Hematopoietic multipotent progenitor cell (in vitro differentiated cells): ENCODE data around the gene HIBADH. TPM values are rescaled to one million over a fixed set of nuclear protein-coding genes. Genes with fewer than 3 reads are reported as not detected.
"Not testable (repeated sequence)": the region's sequence is repeated elsewhere in the genome, so short reads cannot be mapped to it uniquely, and the experiment has no call there.

ENCODE experiments used
- DNase-seq, 3 donors: peaks; one replicate each; pipeline ENCODE4 v3.0.0-alpha.2; 2011 to 2015; ENCODE audit warnings: low read depth in 2 of 3, low spot score in 2 of 3
- total RNA-seq: library from RNA; depleted of rRNA; stranded (reverse); fragments of >200 nt; gene quantifications from one replicate; pipeline ENCODE4 v1.2.3, GENCODE V29; 2012

HIBADH gene
- total RNA-seq, 1 donor, result 14.3 TPM

- DNase-seq, result no peak
Measured at GRCh38 chr7:27515933-27516332, 146.8 kb downstream of the HIBADH start.

DNA sequence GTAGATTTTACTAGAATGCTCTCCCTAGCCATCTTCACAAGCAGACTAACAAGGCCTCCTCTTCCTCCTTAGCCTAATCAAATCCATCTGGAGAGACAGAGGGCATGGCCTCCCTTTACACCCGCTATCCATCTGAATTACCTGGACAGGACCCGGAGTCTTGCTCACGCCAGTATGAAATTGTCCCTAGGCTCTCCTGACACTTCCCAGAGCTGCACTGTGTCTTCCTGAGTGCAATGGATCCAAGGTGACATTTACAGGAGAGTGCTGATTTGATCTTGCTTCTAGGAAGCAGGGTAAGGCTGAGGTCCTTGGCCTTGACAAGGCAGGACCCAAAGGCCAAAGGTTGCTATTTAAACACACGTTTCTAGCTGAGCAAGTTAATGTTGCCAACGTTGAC lies 147.8 kb downstream of the HIBADH start:
- no peak for DNase-seq

- no peak for DNase-seq
Measured at GRCh38 chr7:27513885-27514284, 148.8 kb downstream of the HIBADH start.

GRCh38 chr7:27511370-27511769 lies 151.3 kb downstream of the HIBADH start:
- DNase-seq, result not testable (repeated sequence)

GRCh38 chr7:27510541-27510940 lies 152.1 kb downstream of the HIBADH start:
- no peak for DNase-seq

DNA sequence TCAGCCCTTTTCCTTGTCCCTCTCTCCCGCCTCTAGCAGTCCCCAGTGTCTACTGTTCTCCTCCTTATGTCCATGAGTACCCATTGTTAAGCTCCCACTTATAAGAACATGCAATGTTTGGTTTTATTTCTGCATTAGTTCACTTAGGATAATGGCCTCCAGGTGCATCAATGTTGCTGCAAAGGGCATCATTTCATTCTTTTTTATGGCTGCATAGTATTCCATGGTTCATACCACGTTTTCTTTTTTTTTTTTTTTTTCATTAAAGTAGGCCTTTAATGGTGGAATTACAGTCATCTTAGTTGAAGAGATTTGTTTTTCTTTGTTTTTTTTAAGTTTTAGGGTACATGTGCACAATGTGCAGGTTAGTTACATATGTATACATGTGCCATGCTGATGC lies 160.8 kb downstream of the HIBADH start:
- not testable (repeated sequence) for DNase-seq

DNA sequence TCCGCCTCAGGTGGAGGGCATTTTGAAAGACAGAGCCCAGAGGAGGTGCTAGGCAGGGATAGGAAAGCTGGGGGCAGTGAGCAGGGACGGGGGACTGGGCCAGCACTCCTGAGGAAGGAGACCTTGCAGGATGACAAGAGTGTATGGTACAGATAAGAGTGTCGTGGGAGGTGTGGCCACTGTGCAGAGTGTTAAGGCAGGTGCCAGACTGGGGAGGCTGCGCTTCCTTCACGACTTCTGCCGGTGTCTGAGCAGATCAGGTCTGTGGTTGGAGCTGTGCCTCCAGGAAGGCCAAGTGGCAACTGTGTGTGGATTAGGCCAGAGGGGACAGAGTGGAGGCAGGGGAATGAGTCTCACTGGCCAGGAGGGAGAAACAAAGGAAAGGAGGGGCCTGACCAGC lies 161.7 kb downstream of the HIBADH start:
- DNase-seq, result no peak

GRCh38 chr7:27492224-27492623 lies 170.5 kb downstream of the HIBADH start:
- no peak for DNase-seq

- no peak for DNase-seq
Measured at GRCh38 chr7:27491534-27491933, 171.1 kb downstream of the HIBADH start.

DNA sequence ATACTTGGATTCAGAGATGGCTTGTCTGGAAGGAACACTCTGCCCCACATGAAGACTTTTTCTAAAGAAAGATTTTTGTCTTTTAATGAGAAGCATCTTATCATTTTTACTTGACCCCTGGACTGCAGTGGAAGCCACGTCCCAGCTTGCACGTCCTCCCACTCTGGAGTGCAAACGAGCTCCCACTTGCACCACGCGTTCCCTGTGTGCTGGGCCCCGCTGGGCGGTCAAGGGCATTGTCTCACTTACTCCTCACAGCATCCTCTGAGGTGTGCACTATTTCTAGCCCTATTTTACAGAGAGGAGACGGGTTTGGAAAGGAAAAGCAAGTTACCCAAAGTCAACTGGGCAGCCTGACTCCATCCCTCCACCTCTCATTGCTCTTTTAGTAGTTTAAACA lies 175.2 kb downstream of the HIBADH start:
- no peak for DNase-seq

DNA sequence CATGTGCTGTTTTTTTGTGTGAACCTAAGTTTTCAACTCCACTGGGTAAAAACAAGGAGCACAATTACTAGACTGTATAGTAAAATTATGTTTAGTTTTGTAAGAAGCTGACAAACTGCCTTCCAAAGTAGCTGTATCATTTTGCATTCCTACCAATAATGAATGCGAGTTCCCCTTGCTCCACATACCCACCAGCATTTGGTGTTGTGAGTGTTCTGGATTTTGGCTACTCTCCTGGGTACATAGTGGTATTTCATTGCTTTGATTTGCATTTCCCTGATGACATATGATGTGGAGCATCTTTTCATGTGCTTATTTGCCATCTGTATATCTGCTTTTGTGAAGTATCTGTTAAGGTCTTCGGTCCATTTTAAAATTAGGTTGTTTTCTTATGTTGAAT lies 178.2 kb downstream of the HIBADH start:
- no peak for DNase-seq

GRCh38 chr7:27482219-27482618 lies 180.5 kb downstream of the HIBADH start:
- DNase-seq, result no peak

DNA sequence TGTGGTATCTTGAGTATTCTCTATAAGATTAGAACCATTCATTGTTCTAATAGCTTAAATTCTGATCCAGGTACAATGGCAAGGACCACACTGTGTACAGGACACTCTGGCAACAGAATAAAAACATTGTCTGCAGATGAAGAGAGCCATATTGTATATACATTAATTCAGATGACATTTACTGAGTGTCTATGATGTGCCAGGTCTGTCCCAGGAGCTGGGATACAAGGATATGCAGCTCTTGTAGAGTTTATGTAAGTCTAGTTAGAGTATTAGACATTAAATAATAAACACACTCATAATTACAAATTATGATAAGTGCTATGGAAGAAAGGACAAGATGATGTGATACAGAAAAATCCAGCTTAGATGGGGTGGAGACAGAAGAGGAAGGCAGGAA lies 184.1 kb downstream of the HIBADH start:
- DNase-seq, result no peak

GRCh38 chr7:27478084-27478483 lies 184.6 kb downstream of the HIBADH start:
- DNase-seq, result no peak

GRCh38 chr7:27476493-27476892 lies 186.2 kb downstream of the HIBADH start:
- DNase-seq, result no peak

Other genes with a start within 250 kb of the HIBADH start
- 52.5 TPM for gene TAX1BP1, start 77.3 kb upstream of the HIBADH start, total RNA-seq